Measurements from ENCODE around the gene EPS8L2.

- TF ChIP-seq, protein P1, sequence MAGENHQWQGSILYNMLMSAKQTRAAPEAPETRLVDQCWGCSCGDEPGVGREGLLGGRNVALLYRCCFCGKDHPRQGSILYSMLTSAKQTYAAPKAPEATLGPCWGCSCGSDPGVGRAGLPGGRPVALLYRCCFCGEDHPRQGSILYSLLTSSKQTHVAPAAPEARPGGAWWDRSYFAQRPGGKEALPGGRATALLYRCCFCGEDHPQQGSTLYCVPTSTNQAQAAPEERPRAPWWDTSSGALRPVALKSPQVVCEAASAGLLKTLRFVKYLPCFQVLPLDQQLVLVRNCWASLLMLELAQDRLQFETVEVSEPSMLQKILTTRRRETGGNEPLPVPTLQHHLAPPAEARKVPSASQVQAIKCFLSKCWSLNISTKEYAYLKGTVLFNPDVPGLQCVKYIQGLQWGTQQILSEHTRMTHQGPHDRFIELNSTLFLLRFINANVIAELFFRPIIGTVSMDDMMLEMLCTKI (IDR thresholded peaks at IDR 0.05; ENCODE audit: partially characterized antibody): no peak
- TF ChIP-seq FOSL1 (tag; conservative IDR thresholded peaks at IDR 0.05) (no peak), HNRNPUL1 (IDR thresholded peaks at IDR 0.05; ENCODE audit: low read length) (no peak), MLLT1 (IDR thresholded peaks at IDR 0.05) (no peak), ZNF143 (CRISPR knock-in tag; IDR thresholded peaks at IDR 0.05) (no peak), JUN (IDR thresholded peaks at IDR 0.05; ENCODE audit: borderline replicate concordance, low read depth, low read length) (no peak), JUN (CRISPR knock-in tag; IDR thresholded peaks at IDR 0.05; ENCODE audit: borderline replicate concordance) (no peak), AFF1 (IDR thresholded peaks at IDR 0.05; ENCODE audit: low read depth in 1 of 2, partially characterized antibody in 2 of 2) (no peak), SMARCA5 (IDR thresholded peaks at IDR 0.05) (no peak), ATF7 (IDR thresholded peaks at IDR 0.05) (no peak), NFRKB (IDR thresholded peaks at IDR 0.05; ENCODE audit: low read depth) (no peak), POLR2AphosphoS5 (IDR thresholded peaks at IDR 0.05; ENCODE audit: control insufficient read depth, insufficient read depth, low read depth, low read length) (no peak), NCOA2 (IDR thresholded peaks at IDR 0.05; ENCODE audit: partially characterized antibody in 2 of 2) (no peak)
- TF ChIP-seq, protein P2, sequence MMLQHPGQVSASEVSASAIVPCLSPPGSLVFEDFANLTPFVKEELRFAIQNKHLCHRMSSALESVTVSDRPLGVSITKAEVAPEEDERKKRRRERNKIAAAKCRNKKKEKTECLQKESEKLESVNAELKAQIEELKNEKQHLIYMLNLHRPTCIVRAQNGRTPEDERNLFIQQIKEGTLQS (IDR thresholded peaks at IDR 0.05): no peak
- TF ChIP-seq, protein P2 (CRISPR knock-in tag; conservative IDR thresholded peaks at IDR 0.05): no peak
- TF ChIP-seq, protein P3, sequence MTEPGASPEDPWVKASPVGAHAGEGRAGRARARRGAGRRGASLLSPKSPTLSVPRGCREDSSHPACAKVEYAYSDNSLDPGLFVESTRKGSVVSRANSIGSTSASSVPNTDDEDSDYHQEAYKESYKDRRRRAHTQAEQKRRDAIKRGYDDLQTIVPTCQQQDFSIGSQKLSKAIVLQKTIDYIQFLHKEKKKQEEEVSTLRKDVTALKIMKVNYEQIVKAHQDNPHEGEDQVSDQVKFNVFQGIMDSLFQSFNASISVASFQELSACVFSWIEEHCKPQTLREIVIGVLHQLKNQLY (CRISPR knock-in tag; conservative IDR thresholded peaks at IDR 0.05): no peak
Observed at GRCh38 chr11:722346-722811, 16.3 kb downstream of the EPS8L2 start.
